ENCODE data around the gene PTPRCAP. TPM values are rescaled to one million over a fixed set of nuclear protein-coding genes. Genes with fewer than 3 reads are reported as not detected.

The PTPRCAP gene
- total RNA-seq, 4 donors from 2014 or later = 13.2 to 78.9 (median 53.9) TPM

DNA sequence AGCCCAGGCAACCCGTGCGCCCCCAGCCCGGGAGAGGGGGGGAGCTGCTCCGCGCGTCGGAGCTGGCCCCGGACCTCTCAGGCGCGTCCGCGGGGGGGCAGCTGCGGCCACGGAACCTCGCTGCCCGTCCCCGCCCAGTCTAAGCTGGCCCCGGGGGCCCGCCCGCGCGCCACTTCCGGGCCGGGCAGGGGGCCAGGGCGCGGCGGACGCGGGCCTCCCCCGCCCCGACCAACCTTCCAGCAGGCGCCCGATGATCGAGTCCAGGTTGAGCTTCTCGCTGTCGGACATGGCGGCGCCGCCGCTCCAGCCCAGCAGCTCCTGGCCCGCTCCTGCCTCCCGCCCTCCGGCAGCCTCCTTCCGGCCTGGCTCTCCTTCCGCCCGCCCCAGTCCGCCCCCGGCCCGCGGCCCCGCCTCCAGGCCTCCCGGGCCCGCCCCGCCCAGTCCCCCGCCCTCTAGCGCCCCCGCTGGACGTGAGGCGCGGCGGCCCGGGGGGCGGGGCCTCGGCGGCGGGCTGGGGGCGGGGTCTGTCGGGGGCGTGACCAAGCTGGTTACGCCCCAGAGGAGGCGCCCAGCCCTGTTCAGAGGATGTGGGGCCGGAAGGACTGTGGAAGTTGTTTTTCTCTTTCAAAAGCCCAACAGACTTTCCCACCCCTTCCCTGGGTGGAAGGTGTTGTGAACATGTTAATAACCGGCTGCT, 35.8 kb downstream of the PTPRCAP start, which contains the start of gene PPP1CA:
PPP1CA (minus strand) TSS at position 364 of the 697 bp plus-strand sequence; CDS start at position 288, 76 bp downstream.
- in situ Hi-C loops (cut with MboI; ENCODE audit: low pct_ligation_motif_present in 1 of 4, low pct_unique_long_range_greater_than_20kb in 1 of 4, low sequenced_read_pairs in 3 of 4) (no loop called here), intact Hi-C loops (cut with DNase I; ENCODE audit: low total_unique reads) (loop anchor here (1.0 to 5.0 kb wide), 2 partner anchors 81 to 105 kb away; partner anchors contain the start of gene AIP)
- peaks cover 20 to 38% (median 30%) of the 10 kb centered on the region in 4 donors for H3K4me1 ChIP-seq
- WGBS, 2 donors (ENCODE audit: low coverage in 1 of 2) = 1% methylated on average over 22 of the region's 73 CpGs; no CpG with 5 or more reads in 1 of the 2 donors
- H3K36me3 ChIP-seq = peaks cover 0 to 24% (median 9%) of the 10 kb centered on the region in 4 donors
- no peaks in the 10 kb centered on the region for H3K27me3 ChIP-seq
- peak within 1 kb of the TSS; percentile 90 to 98 (median 93) for H3K27ac ChIP-seq
- peak within 1 kb of the TSS; percentile 64 to 98 (median 92) for H3K4me3 ChIP-seq
- TF ChIP-seq CTCF (IDR thresholded peaks at IDR 0.05) (peak in 4 of 5 experiments; percentile 2 to 66 (median 42)), POLR2A (IDR thresholded peaks at IDR 0.05) (peak; percentile 79), EP300 (IDR thresholded peaks at IDR 0.05; ENCODE audit: low read depth) (no peak), POLR2AphosphoS5 (IDR thresholded peaks at IDR 0.05) (peak; percentile 83 to 92 (median 89))
- no peaks in the 10 kb centered on the region for H3K9me3 ChIP-seq
- DNase-seq = peak; percentile 93

DNA sequence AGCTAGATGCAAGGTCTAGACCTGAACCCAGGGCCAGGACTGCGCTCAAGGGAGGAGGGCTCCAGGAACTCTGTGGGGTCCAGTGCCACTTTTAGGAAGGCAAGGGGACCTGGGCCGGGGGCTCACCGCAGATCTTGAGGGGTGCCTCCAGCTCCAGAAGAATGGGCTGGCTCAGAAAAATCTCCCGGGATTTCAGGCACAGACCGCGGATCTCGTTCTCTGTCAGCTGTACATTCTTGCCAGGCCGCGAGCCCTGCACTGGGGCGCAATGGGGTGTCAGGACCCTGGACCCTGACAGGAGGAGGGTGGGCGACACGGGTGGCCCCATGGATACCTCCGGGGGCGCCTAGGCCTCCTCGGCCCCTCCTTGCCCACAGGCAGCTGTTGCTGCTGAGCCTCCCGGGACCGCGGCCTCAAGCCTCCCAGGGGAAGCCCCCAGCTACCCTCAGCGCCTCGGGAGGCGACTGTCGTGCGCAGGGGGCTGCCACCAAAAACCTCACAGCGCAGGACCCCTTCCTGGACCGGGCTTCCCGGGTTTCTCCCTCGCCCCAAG, 36.5 kb downstream of the PTPRCAP start:
- intact Hi-C loops (cut with DNase I; ENCODE audit: low total_unique reads) = loop anchor here (1.0 to 5.0 kb wide), 2 partner anchors 81 to 105 kb away; partner anchors contain the start of gene AIP
- no peak for DNase-seq

DNA sequence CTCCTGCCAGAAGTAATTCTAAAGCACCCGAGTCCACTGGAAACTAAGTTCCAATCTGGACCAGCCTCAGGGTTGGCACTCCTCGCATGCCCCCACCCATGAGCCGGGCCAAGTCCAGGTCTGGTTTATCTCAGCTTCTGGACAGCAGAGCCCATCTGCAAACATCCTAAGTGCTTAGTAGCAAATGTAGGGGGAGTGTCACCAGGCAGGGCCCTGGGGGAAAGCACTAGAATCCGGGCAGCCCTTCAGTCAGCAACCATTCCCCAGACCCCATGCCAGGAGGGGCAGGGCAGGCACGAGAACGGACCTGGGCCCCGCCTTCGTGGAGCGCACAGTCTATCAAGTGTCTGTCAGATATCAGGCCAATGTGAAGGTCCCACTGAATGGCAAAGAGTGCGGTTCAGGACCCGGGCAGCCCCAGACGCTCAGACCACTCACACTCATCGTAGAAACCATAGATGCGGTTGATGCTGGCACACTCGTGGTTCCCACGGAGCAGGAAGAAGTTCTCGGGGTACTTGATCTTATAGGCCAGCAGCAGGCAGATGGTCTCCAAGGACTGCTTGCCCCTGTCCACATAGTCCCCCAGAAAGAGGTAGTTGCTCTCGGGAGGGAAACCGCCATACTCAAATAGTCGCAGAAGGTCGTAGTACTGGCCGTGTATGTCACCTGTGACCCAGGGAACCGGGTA, 37.1 kb downstream of the PTPRCAP start:
- TF ChIP-seq POLR2AphosphoS5 (IDR thresholded peaks at IDR 0.05) (peak; percentile 54 to 79 (median 64)), EP300 (IDR thresholded peaks at IDR 0.05; ENCODE audit: low read depth) (no peak)
- Histone ChIP-seq H3K27me3 (no peaks in the 10 kb centered on the region), H3K9me3 (no peaks in the 10 kb centered on the region), H3K4me3 (peak overlapping the region; percentile 64 to 98 (median 92)), H3K36me3 (peaks cover 0 to 24% (median 9%) of the 10 kb centered on the region in 4 donors), H3K27ac (peak overlapping the region; percentile 90 to 98 (median 93)), H3K4me1 (peaks cover 20 to 38% (median 30%) of the 10 kb centered on the region in 4 donors)
- intact Hi-C loops (cut with DNase I; ENCODE audit: low total_unique reads) (loop anchor here (5.0 kb wide), 1 partner anchor 82 kb away; the partner anchor contains the start of gene AIP), in situ Hi-C loops (cut with MboI; ENCODE audit: low pct_ligation_motif_present in 1 of 4, low pct_unique_long_range_greater_than_20kb in 1 of 4, low sequenced_read_pairs in 3 of 4) (no loop called here)
- DNase-seq = peak; percentile 52
- WGBS, 2 donors (ENCODE audit: low coverage in 1 of 2) = 26% methylated on average over 23 of the region's 23 CpGs; no CpG with 5 or more reads in 1 of the 2 donors

More for the DNA sequence above, 36.5 kb downstream of the PTPRCAP start:
- H3K9me3 ChIP-seq = no peaks in the 10 kb centered on the region
- peak in 2 of 5 experiments; percentile 16 to 22 for TF ChIP-seq CTCF (IDR thresholded peaks at IDR 0.05)
- no peak for TF ChIP-seq POLR2AphosphoS5 (IDR thresholded peaks at IDR 0.05)
- H3K36me3 ChIP-seq = peaks cover 0 to 24% (median 9%) of the 10 kb centered on the region in 4 donors
- 3% methylated on average over 12 of the region's 27 CpGs; no CpG with 5 or more reads in 1 of the 2 donors for WGBS, 2 donors (ENCODE audit: low coverage in 1 of 2)
- H3K27ac ChIP-seq = peak overlapping the region; percentile 90 to 98 (median 93)
- in situ Hi-C loops (cut with MboI; ENCODE audit: low pct_ligation_motif_present in 1 of 4, low pct_unique_long_range_greater_than_20kb in 1 of 4, low sequenced_read_pairs in 3 of 4) = no loop called here
- peaks cover 20 to 38% (median 30%) of the 10 kb centered on the region in 4 donors for H3K4me1 ChIP-seq
- peak overlapping the region; percentile 64 to 98 (median 92) for H3K4me3 ChIP-seq
- H3K27me3 ChIP-seq = no peaks in the 10 kb centered on the region

- Histone ChIP-seq H3K9me3 (no peaks in the 10 kb centered on the region), H3K27me3 (no peaks in the 10 kb centered on the region), H3K27ac (no peak overlapping the region), H3K4me3 (no peak overlapping the region), H3K36me3 (peaks cover 0 to 24% (median 9%) of the 10 kb centered on the region in 4 donors), H3K4me1 (peaks cover 20 to 38% (median 30%) of the 10 kb centered on the region in 4 donors)
- in situ Hi-C loops (cut with MboI; ENCODE audit: low pct_ligation_motif_present in 1 of 4, low pct_unique_long_range_greater_than_20kb in 1 of 4, low sequenced_read_pairs in 3 of 4) (loop anchor here in 3 of 4 donors (10.0 to 25.0 kb wide), 2 partner anchors 86 to 137 kb away; partner anchors contain the start of genes AIP (in 2 of the 3) and GRK2 (in 1 of the 3)), intact Hi-C loops (cut with DNase I; ENCODE audit: low total_unique reads) (no loop called here)
- TF ChIP-seq POLR2AphosphoS5 (IDR thresholded peaks at IDR 0.05) (peak in 1 of 3 donors; percentile 7), EP300 (IDR thresholded peaks at IDR 0.05; ENCODE audit: low read depth) (no peak)
- 73 to 88% methylated on average over 3 to 27 of the region's 31 CpGs for WGBS, 2 donors (ENCODE audit: low coverage in 1 of 2)
- no peak for DNase-seq
Observed at GRCh38 chr11:67398661-67399563, 38.6 kb downstream of the PTPRCAP start.

Measured in transverse colon (tissue), 4 donors.